Neural crest cell (in vitro differentiated cells): ENCODE data around the gene AMIGO3. TPM values are rescaled to one million over a fixed set of nuclear protein-coding genes. Genes with fewer than 3 reads are reported as not detected.

Source experiments
- DNase-seq: peaks from one replicate; pipeline ENCODE4 v3.0.0; 2021; ENCODE audit warnings: low read depth, mixed read lengths, low spot score
- H3K27ac Mint-ChIP-seq: one replicate; pipeline ENCODE4 v1.8.0; 2021; ENCODE audit warnings: mild to moderate bottlenecking, mixed read lengths; ENCODE audit not compliant: unreplicated experiment
- H3K27me3 Mint-ChIP-seq: 2 replicates; pipeline ENCODE4 v1.8.0; 2021; ENCODE audit warnings: low read depth, mild to moderate bottlenecking, mixed read lengths
- H3K36me3 Mint-ChIP-seq: 2 replicates; pipeline ENCODE4 v1.8.0; 2021; ENCODE audit warnings: low read depth, mild to moderate bottlenecking, mixed read lengths
- H3K4me1 Mint-ChIP-seq: 2 replicates; pipeline ENCODE4 v1.8.0; 2021; ENCODE audit warnings: mixed read lengths
- H3K4me3 Mint-ChIP-seq: one replicate; pipeline ENCODE4 v1.8.0; 2021; ENCODE audit warnings: mild to moderate bottlenecking, mixed read lengths
- H3K9me3 Mint-ChIP-seq: 2 replicates; pipeline ENCODE4 v1.8.0; 2021; ENCODE audit warnings: mixed read lengths
- CTCF ChIP-seq: fragments of 200-600 bp; sonication (generic); conservative IDR thresholded peaks from 2 replicates; pipeline ENCODE4 v1.5.0; 2021; ENCODE audit warnings: antibody characterized with exemption, mild to moderate bottlenecking
- total RNA-seq: library from RNA; stranded (reverse); gene quantifications from 2 replicates; pipeline ENCODE4 v1.2.1, GENCODE V29; 2021

The AMIGO3 gene
- total RNA-seq, 1 donor from 2014 or later: 0.96 TPM

- Mint-ChIP-seq H3K4me1 (no peaks in the 10 kb centered on the region), H3K4me3 (no peak overlapping the region), H3K9me3 (no peaks in the 10 kb centered on the region), H3K27me3 (peaks cover 2% of the 10 kb centered on the region), H3K27ac (no peak overlapping the region), H3K36me3 (no peaks in the 10 kb centered on the region)
- no peak for TF ChIP-seq CTCF
- DNase-seq: no peak
Observed at GRCh38 chr3:49712631-49713317, 6.7 kb downstream of the AMIGO3 start.

GRCh38 chr3:49712166-49712565, 7.3 kb downstream of the AMIGO3 start:
- H3K9me3 Mint-ChIP-seq: no peaks in the 10 kb centered on the region
- no peak overlapping the region for H3K27ac Mint-ChIP-seq
- no peaks in the 10 kb centered on the region for H3K36me3 Mint-ChIP-seq
- no peak for TF ChIP-seq CTCF
- no peak for DNase-seq
- H3K27me3 Mint-ChIP-seq: peaks cover 2% of the 10 kb centered on the region
- H3K4me1 Mint-ChIP-seq: no peaks in the 10 kb centered on the region
- H3K4me3 Mint-ChIP-seq: no peak overlapping the region

- H3K4me1 Mint-ChIP-seq: no peaks in the 10 kb centered on the region
- H3K9me3 Mint-ChIP-seq: no peaks in the 10 kb centered on the region
- H3K36me3 Mint-ChIP-seq: no peaks in the 10 kb centered on the region
- no peak overlapping the region for H3K4me3 Mint-ChIP-seq
- no peak for DNase-seq
- peak overlapping the region; percentile 48 for H3K27ac Mint-ChIP-seq
- no peak for TF ChIP-seq CTCF
- peaks cover 2% of the 10 kb centered on the region for H3K27me3 Mint-ChIP-seq
Observed at GRCh38 chr3:49711489-49711888, 8.0 kb downstream of the AMIGO3 start.

GRCh38 chr3:49709852-49710251, 9.6 kb downstream of the AMIGO3 start:
- Mint-ChIP-seq H3K4me1 (no peaks in the 10 kb centered on the region), H3K36me3 (no peaks in the 10 kb centered on the region), H3K27me3 (peaks cover 2% of the 10 kb centered on the region), H3K4me3 (no peak overlapping the region), H3K9me3 (no peaks in the 10 kb centered on the region), H3K27ac (no peak overlapping the region)
- no peak for DNase-seq
- no peak for TF ChIP-seq CTCF

GRCh38 chr3:49707113-49707480, 12.4 kb downstream of the AMIGO3 start:
- no peak for TF ChIP-seq CTCF
- H3K27ac Mint-ChIP-seq: no peak overlapping the region
- H3K9me3 Mint-ChIP-seq: no peaks in the 10 kb centered on the region
- H3K4me1 Mint-ChIP-seq: no peaks in the 10 kb centered on the region
- peaks cover 2% of the 10 kb centered on the region for H3K27me3 Mint-ChIP-seq
- no peak for DNase-seq
- H3K36me3 Mint-ChIP-seq: no peaks in the 10 kb centered on the region
- H3K4me3 Mint-ChIP-seq: no peak overlapping the region
